HG03460 (cell line): ENCODE data around the gene KLHL42.
A peak's percentile ranks its signal among the peaks of the same experiment; 100 is the strongest.
"Not testable (repeated sequence)": the region's sequence is repeated elsewhere in the genome, so short reads cannot be mapped to it uniquely, and the experiment has no call there.

Source experiments
- ATAC-seq: cut with Tn5 transposase; IDR thresholded peaks from one replicate; pipeline ENCODE4 v1.9.1; 2021; ENCODE audit not compliant: unreplicated experiment

KLHL42 gene

DNA sequence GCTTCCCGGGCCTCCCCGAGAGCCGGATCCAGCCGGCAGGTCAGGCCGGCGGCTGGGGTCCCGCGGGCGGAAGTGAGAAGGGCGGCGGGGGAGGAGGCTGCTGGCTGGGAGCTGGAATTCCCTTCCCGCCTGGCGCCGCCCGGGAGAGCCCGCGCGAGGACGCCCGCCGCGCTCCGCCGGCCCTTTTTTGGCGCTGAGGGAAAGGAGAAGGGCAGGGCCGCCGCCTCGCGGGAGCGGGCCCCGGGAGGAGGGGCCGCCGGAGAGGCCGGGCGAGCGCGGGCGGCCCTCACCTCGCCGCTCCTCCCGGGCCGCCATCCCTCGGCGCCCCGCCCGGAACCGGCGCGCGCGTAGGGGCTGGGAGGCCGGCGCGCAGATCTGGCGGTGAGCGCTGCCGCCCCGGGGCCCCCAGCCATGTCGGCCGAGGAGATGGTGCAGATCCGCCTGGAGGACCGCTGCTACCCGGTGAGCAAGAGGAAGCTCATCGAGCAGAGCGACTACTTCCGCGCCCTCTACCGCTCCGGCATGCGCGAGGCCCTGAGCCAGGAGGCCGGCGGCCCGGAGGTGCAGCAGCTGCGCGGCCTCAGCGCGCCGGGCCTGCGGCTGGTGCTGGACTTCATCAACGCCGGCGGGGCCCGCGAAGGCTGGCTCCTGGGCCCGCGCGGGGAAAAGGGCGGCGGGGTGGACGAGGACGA, at the start of gene KLHL42, which contains the start of gene MANSC4:
TSS of gene KLHL42 (plus strand) at position 314 of the 692 bp plus-strand sequence. CDS start at position 412, 98 bp downstream.
TSS of gene MANSC4 (minus strand) at position 317 of the 692 bp plus-strand sequence. CDS start 8,960 bp downstream, outside the sequence.
- peak; percentile 79 for ATAC-seq

DNA sequence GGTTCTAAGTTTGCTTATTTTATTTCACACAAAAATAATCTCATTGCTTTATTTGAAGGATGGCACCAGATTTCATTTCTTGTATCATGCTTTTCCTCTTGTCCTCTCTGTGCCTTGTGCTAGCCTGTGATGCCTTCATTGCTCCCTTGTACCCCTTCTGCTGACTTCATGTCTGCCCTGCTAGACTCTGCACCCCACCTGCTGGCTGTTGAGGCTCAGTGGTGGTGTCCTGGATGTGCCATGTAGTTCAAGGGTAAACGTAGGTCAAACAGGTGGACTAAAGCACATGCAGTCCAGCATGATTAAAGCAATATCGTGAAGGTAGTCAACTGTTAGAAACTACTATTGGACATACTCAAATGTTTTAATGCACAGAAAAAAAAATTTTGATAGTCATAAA, 47.8 kb upstream of the KLHL42 start:
- ATAC-seq, result no peak

GRCh38 chr12:27733052-27733656, 46.9 kb upstream of the KLHL42 start:
- ATAC-seq, result no peak

GRCh38 chr12:27733791-27734190, 46.2 kb upstream of the KLHL42 start:
- ATAC-seq, result no peak

DNA sequence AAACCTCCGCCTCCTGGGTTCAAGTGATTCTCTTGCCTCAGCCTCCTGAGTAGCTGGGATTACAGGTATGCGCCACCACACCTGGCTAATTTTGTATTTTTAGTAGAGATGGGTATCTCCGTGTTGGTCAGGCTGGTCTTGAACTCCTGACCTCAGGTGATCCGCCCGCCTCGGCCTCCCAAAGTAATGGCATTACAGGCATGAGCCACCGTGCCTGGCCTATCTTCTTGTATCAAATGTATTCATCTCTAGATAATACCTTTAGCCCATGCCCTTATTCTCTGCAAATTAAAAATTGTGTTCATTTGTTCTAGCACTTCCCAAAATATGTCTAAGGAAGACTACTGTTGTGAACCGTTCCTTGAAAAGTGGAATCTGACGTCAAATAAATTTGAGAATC, 45.7 kb upstream of the KLHL42 start:
- ATAC-seq, result not testable (repeated sequence)

- ATAC-seq, result no peak
Measured at GRCh38 chr12:27743601-27744000, 36.4 kb upstream of the KLHL42 start.

DNA sequence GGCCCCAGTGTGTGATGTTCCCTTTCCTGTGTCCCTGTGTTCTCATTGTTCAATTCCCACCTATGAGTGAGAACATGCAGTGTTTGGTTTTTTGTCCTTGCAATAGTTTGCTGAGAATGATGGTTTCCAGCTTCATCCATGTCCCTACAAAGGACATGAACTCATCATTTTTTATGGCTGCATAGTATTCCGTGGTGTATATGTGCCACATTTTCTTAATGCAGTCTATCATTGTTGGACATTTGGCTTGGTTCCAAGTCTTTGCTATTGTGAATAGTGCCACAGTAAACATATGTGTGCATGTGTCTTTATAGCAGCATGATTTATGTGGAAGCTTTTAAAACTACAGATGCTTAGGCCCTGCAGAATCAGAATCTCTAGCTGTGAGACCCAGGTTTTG, 34.3 kb upstream of the KLHL42 start:
- not testable (repeated sequence) for ATAC-seq

GRCh38 chr12:27747111-27747820, 32.8 kb upstream of the KLHL42 start:
- no peak for ATAC-seq

GRCh38 chr12:27751386-27752047, 28.5 kb upstream of the KLHL42 start:
- no peak for ATAC-seq

DNA sequence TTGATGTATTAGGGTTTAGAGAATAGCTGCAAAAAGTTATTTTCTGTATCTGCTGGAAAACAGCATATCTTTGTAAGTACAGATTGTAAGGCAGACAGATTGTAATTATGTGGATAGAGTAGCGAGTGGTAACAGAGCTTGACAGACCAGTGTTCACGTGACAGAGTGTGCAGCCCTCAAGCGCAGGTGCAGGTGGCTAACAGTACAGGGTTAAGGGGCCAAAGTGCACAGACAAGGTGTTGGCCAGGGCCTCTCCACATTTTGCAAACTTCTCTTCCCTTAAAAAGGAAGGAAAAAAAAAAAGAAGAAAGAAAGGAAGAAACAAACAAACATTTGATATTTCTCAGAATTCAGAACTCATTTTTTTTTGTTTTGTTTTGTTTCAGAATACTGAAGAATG, 25.2 kb upstream of the KLHL42 start:
- ATAC-seq, result no peak

- ATAC-seq, result no peak
Measured at GRCh38 chr12:27756670-27757195, 23.3 kb upstream of the KLHL42 start.

DNA sequence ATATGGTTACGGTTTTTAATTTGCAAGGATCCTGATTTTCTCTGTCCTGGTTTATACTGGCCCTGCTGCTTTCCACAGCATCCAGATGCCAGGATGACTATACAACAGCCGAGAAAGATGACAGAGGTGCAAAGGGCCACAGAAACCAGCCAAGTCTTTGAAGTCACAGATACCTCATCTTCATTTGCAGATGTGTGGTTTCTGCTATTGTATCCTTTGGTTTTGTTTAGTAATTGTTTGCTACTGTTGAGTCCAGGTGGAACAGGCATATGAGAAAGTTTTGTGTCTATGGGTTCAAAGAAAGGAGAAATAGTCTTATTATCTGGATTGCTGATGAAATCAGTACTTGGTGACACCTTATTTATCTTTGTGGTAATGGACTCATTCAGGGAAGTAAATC, 17.3 kb upstream of the KLHL42 start:
- ATAC-seq, result no peak

DNA sequence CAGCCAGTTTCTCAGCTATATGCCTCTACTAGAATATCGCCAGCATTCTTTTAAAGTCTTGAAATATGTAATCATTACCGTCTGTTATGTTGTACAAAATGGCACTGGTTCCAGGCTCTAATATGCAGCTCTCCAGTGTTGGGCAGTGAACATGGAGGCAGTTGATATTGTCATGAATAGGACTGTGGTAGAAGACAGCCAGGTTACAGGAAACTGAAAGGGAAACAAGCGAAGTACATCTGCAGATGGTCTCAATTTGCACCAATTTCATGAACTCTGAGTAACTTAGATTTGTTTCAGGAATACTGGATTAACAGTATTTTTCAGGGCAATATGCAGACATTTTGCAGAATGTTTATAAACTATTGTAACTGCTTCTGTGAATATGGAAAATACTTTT, 13.4 kb upstream of the KLHL42 start:
- no peak for ATAC-seq

- ATAC-seq, result no peak
Measured at GRCh38 chr12:27769142-27769673, 10.8 kb upstream of the KLHL42 start.

DNA sequence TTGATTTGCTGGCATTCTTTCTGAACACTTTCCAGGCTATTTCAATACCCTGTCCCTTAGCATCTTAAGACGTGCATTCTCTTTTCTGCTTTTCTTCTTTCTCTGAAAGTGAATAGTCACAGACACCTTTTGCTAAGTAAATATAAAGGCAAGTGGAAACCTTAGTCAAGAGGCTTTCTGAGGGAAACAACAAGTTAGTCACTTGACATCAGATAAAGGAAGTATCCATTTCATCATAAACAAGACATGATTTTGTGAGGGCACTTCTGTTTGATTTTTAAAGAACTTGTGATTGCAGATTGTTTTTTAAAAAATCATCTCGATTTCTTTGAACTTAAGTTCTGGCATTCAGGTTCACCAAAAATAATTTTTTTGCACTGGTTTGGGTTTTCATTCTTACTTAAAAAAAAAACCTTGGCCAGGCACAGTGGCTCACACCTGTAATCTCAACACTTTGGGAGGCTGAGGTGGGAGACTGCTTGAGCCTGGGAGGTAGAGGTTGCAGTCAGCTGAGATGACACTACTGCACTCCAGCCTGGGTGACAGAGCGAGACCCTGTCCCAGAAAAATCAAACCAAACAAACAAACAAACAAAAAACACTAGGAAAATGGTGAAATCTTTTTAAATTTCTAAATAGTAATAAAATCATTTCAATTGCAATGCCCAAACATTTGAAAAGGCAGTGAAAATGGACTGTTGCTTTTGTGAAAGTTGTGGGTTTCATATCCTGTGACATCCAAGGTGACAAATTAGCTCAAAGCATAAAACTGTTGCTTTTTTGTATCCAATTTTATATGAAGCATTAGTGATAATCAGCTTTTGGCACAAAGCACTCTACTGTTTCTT, 8.3 kb upstream of the KLHL42 start:
- no peak for ATAC-seq

DNA sequence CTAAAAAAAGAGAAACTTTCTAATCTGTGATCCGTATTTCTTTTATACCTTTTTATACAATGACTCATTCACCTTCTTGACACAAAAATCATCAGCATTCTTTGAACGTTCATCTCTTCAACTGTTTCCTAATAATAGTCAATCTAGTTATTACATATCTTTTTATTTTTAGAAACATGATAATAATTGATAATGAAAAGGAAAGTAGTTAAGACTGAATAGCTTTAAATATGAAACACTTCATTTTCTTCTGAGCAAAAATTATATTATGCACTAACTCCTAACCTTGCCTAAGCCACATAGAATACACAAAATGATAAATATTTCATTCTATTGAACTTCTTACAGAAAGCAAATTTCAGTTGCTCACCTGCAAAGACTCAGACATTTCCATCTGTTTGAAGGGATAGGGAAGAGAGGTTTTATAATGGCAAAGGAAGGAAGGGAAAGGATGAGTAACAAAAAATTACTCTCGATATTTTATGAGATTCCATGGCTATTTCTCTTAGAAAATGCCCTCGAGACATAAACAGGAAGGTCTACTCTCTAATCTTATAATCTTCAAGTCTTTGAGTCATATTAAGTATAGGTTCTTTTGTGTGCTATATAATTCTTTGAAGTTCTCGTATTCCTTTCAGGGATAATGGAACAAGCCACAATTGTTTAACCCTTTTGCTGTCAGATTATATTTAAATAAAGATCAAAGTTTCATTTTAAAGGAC, 7.5 kb upstream of the KLHL42 start:
- ATAC-seq, result no peak

DNA sequence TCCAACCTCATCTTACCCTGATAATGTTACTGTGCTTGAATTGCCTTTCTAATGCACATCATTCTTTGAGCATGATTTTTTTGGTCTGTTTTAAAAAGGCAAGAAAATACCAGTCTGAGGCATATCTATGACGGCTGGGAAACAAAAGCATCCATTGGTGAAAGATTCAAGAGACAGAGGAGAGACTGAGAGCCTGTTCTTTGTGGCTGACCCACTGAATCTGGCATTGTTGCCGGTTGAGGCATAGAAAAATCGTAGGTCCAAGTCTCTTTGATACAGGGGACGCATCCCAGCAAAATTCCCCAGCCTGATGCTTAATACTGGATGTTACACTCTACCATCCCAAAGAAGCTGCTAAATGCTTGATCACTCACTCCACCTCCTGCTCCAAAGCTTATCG, 2.9 kb upstream of the KLHL42 start:
- ATAC-seq, result no peak

DNA sequence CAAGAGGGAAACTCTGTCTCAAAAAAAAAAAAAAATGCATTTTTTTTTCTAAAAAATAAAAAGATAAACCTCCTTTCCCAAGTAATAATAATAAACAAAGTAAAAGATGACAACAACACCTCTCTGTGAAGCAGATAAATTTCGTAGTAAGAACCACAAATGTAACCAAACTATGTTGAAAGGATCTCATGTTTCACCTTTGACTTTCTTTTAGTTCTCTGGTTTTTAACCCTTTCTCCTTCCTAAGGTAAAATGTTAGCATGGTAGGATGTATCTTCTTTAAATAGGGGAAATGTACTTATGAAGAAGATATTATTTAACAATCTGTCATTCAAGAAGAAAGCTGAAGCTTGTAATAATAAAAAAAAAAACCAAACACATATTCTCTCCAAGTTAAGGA, 1.8 kb upstream of the KLHL42 start:
- no peak for ATAC-seq

- peak; percentile 52 for ATAC-seq
Measured at GRCh38 chr12:27779416-27779919, 565 bp upstream of the KLHL42 start.
